Parathyroid adenoma (tissue), 2 donors: ENCODE measurements around the gene SOX18.
"Not testable (repeated sequence)": the region's sequence is repeated elsewhere in the genome, so short reads cannot be mapped to it uniquely, and the experiment has no call there.

Experiments
- H2AFZ ChIP-seq: fragments of 300-600 bp; sonication (generic); one replicate; pipeline ENCODE4 v1.7.0; 2017; ENCODE audit warnings: antibody characterized with exemption, mild to moderate bottlenecking
- H3K27ac ChIP-seq: fragments of 300-600 bp; sonication (generic); one replicate; pipeline ENCODE4 v1.7.0; 2017
- H3K27me3 ChIP-seq: fragments of 300-600 bp; sonication (generic); one replicate; pipeline ENCODE4 v1.7.0; 2017; ENCODE audit warnings: low read length; ENCODE audit not compliant: control insufficient read depth, insufficient read depth
- H3K36me3 ChIP-seq: fragments of 300-600 bp; sonication (generic); one replicate; pipeline ENCODE4 v1.7.0; 2017; ENCODE audit warnings: low read length; ENCODE audit not compliant: control insufficient read depth, insufficient read depth
- H3K4me1 ChIP-seq: fragments of 300-600 bp; sonication (generic); one replicate; pipeline ENCODE4 v1.7.0; 2017; ENCODE audit warnings: control low read depth
- H3K4me2 ChIP-seq: fragments of 300-600 bp; sonication (generic); one replicate; pipeline ENCODE4 v1.7.0; 2017; ENCODE audit warnings: low read length
- H3K4me3 ChIP-seq: fragments of 300-600 bp; sonication (generic); one replicate; pipeline ENCODE4 v1.7.0; 2017; ENCODE audit warnings: low read depth, low read length
- H3K79me2 ChIP-seq: fragments of 300-600 bp; sonication (generic); one replicate; pipeline ENCODE4 v1.7.0; 2017; ENCODE audit warnings: control low read depth
- H3K9ac ChIP-seq: fragments of 300-600 bp; sonication (generic); one replicate; pipeline ENCODE4 v1.7.0; 2017; ENCODE audit warnings: mild to moderate bottlenecking
- H3K9me3 ChIP-seq: fragments of 300-600 bp; sonication (generic); one replicate; pipeline ENCODE4 v1.7.0; 2017; ENCODE audit warnings: low read length; ENCODE audit not compliant: control insufficient read depth
- TF ChIP-seq, protein P1 (sequence below): fragments of 300-600 bp; sonication (generic); IDR thresholded peaks from one replicate; pipeline ENCODE4 v1.7.0; 2017; ENCODE audit warnings: antibody characterized with exemption, mild to moderate bottlenecking
- donor health status: primary hyperparathyroidism.

Gene SOX18

DNA sequence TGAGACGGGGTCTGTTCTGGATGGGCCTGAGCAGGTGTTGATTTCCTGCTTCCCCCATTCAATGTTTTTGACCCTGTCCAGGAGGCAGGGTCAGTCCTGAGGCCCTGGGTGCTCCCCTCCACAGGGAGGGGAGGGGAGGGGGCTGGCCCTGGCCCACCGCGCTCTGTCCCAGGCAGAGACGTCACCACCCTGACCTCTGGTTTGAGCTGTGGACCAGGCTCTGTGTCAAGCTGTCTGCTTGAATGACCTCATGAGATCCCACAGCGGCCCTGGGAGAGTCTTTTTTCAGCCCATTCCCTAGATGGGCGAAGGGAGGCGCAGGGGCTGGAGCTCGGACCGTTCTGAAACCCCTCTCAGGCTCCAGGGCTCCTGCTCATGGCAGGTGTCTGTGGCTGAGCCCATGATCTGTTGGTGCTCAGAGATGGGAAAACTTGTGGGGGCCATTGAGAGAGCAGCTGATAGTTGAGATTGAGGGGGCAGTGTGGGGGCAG is 43.6 kb upstream of the SOX18 start:
- H3K4me3 ChIP-seq, result no peak overlapping the region
- H3K4me1 ChIP-seq, result peaks cover 16% of the 10 kb centered on the region
- no peak overlapping the region for H2AFZ ChIP-seq
- no peaks in the 10 kb centered on the region for H3K9me3 ChIP-seq
- no peak overlapping the region for H3K27ac ChIP-seq
- no peaks in the 10 kb centered on the region for H3K79me2 ChIP-seq
- no peak overlapping the region for H3K4me2 ChIP-seq
- TF ChIP-seq, protein P1, sequence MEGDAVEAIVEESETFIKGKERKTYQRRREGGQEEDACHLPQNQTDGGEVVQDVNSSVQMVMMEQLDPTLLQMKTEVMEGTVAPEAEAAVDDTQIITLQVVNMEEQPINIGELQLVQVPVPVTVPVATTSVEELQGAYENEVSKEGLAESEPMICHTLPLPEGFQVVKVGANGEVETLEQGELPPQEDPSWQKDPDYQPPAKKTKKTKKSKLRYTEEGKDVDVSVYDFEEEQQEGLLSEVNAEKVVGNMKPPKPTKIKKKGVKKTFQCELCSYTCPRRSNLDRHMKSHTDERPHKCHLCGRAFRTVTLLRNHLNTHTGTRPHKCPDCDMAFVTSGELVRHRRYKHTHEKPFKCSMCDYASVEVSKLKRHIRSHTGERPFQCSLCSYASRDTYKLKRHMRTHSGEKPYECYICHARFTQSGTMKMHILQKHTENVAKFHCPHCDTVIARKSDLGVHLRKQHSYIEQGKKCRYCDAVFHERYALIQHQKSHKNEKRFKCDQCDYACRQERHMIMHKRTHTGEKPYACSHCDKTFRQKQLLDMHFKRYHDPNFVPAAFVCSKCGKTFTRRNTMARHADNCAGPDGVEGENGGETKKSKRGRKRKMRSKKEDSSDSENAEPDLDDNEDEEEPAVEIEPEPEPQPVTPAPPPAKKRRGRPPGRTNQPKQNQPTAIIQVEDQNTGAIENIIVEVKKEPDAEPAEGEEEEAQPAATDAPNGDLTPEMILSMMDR, result no peak
- no peak overlapping the region for H3K9ac ChIP-seq
- H3K36me3 ChIP-seq, result no peaks in the 10 kb centered on the region
- H3K27me3 ChIP-seq, result no peaks in the 10 kb centered on the region

DNA sequence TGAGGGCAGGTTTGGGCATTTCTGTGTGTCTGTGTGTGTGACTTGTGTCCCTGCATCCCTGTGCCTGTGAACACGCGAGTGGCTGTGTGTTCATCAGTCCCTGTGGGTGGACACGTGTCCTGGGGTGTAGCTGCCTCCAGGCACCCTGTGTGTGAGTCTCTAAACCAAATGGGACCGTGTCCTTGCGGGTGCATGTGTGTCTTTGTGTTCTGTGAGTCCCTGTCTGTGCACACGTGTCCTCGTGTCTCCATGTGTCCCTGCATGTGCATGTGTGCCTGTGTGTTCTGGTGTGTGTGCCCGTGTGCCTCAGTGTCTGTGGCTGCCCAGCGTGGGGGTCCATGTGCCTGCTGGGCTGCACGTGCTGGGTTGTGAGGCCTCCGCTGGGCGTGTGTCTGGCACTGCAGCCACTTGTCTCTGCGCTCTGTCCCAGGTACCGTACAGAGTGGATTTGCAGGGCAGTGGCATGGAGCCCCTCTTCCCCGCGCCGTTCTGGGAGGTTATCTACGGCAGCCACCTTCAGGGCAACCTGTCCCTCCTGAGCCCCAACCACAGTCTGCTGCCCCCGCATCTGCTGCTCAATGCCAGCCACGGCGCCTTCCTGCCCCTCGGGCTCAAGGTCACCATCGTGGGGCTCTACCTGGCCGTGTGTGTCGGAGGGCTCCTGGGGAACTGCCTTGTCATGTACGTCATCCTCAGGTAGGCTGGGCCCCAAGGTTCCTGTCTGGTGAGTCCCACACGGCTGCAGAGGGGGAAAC is 43.0 kb upstream of the SOX18 start:
- Histone ChIP-seq H3K27me3 (no peaks in the 10 kb centered on the region), H3K4me1 (peaks cover 16% of the 10 kb centered on the region), H3K27ac (no peak overlapping the region), H3K9me3 (no peaks in the 10 kb centered on the region), H3K4me3 (no peak overlapping the region), H3K36me3 (no peaks in the 10 kb centered on the region), H3K9ac (no peak overlapping the region), H3K4me2 (no peak overlapping the region), H3K79me2 (no peaks in the 10 kb centered on the region), H2AFZ (no peak overlapping the region)
- TF ChIP-seq, protein P1, result no peak

DNA sequence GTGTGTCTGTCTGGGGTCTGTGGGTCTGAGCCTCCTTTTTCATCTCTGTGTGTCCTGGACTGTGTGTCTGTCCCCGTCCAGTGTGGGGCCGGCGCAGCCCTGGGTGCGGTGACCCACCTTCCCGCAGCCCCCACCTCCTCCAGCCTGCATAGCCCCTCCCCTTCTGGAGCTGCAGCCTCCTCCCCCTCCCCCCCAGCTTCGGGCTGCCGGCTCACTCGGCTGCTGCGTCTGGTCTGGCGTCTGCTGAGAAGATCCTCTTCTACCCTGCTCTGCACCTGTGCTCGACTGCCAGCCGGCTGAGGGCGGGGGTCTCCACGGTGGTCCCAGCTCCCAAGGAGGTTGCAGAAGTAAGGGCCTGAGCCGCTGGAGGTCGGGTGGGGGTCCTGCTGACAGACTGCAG is 42.3 kb upstream of the SOX18 start:
- Histone ChIP-seq H3K4me3 (no peak overlapping the region), H3K27ac (no peak overlapping the region), H2AFZ (no peak overlapping the region), H3K79me2 (no peaks in the 10 kb centered on the region), H3K9ac (no peak overlapping the region), H3K27me3 (no peaks in the 10 kb centered on the region), H3K4me1 (peaks cover 16% of the 10 kb centered on the region), H3K36me3 (no peaks in the 10 kb centered on the region), H3K4me2 (no peak overlapping the region), H3K9me3 (no peaks in the 10 kb centered on the region)
- TF ChIP-seq, protein P1, result no peak

DNA sequence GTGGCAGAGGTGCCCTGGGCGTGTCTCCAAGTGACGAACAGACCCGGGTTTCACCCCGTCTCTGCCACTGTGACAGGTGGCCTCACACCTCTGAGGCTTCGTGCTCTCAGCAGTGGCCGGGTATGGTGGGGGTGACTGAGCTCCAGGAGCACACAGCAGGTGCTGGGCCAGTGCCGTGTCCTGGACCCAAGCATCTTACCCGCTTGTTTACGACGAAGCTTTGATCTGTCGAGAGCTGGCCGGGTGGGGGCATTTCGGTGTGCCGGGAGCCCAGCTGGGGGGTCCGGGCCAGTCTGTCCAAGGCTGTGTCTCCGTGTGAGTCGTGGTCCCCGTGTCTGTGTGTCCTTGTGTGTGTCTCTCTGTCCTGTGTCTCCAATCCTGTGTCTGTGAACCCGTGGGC is 41.9 kb upstream of the SOX18 start:
- Histone ChIP-seq H3K4me2 (no peak overlapping the region), H2AFZ (no peak overlapping the region), H3K9me3 (no peaks in the 10 kb centered on the region), H3K27ac (no peak overlapping the region), H3K9ac (no peak overlapping the region), H3K79me2 (no peaks in the 10 kb centered on the region), H3K4me3 (no peak overlapping the region), H3K36me3 (no peaks in the 10 kb centered on the region), H3K27me3 (no peaks in the 10 kb centered on the region), H3K4me1 (peaks cover 15% of the 10 kb centered on the region)
- TF ChIP-seq, protein P1, result no peak

DNA sequence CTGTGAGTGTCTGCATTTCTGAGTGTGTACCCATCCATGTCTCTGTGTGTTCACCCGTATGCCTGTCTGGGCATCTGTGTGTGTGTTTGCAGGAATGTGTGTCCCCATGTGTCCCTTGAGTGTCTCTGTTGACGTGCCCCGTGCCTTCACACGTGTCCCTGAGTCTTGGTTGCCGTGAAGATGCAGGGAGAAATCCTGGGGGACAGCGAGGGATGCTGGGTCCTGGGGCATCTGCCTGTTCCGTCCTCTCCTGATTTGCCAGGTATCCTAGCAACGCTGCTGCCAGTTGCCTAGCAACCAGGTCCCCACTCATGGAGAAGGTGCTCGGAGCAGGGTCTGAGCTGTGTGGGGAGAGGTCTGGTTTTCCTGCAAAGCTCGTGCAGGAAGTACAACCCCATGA is 40.7 kb upstream of the SOX18 start:
- TF ChIP-seq, protein P1, result no peak
- Histone ChIP-seq H3K27ac (no peak overlapping the region), H3K4me1 (peaks cover 5% of the 10 kb centered on the region), H2AFZ (no peak overlapping the region), H3K27me3 (no peaks in the 10 kb centered on the region), H3K79me2 (no peaks in the 10 kb centered on the region), H3K4me2 (no peak overlapping the region), H3K36me3 (no peaks in the 10 kb centered on the region), H3K4me3 (no peak overlapping the region), H3K9ac (no peak overlapping the region), H3K9me3 (no peaks in the 10 kb centered on the region)

DNA sequence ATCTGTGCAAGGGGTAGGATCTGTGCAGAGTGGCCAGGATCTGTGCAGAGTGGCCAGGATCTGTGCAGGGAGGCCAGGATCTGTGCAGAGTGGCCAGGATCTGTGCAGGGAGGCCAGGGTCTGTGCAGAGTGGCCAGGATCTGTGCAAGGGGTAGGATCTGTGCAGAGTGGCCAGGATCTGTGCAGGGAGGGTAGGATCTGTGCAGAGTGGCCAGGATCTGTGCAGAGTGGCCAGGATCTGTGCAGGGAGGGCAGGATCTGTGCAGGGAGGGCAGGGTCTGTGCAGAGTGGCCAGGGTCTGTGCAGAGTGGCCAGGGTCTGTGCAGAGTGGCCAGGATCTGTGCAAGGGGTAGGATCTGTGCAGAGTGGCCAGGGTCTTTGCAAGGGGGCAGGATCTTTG is 39.1 kb upstream of the SOX18 start:
- not testable (repeated sequence) for H3K4me3 ChIP-seq, H3K27ac ChIP-seq, H2AFZ ChIP-seq, H3K36me3 ChIP-seq, H3K27me3 ChIP-seq, H3K79me2 ChIP-seq, H3K9ac ChIP-seq, H3K4me2 ChIP-seq, H3K9me3 ChIP-seq
- H3K4me1 ChIP-seq, result peaks cover 12% of the 10 kb centered on the region

DNA sequence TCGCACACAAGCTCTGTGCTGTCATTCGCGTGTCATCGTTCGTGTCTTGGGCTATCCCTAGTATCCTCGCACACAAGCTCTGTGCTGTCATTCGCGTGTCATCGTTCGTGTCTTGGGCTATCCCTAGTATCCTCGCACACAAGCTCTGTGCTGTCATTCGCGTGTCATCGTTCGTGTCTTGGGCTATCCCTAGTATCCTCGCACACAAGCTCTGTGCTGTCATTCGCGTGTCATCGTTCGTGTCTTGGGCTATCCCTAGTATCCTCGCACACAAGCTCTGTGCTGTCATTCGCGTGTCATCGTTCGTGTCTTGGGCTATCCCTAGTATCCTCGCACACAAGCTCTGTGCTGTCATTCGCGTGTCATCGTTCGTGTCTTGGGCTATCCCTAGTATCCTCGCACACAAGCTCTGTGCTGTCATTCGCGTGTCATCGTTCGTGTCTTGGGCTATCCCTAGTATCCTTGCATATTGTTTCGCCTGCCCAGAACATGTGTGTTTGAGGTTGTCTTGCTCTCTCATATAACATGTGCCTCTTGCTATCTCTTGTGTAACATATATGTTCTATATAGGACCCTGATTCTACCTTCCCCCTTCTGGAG is 37.9 kb upstream of the SOX18 start:
- H3K9ac ChIP-seq, H3K36me3 ChIP-seq, H3K4me3 ChIP-seq, H3K79me2 ChIP-seq, H3K4me2 ChIP-seq, H3K27me3 ChIP-seq, H3K27ac ChIP-seq, H2AFZ ChIP-seq, H3K9me3 ChIP-seq: not testable (repeated sequence)
- H3K4me1 ChIP-seq, result peaks cover 14% of the 10 kb centered on the region
